Measurements from ENCODE around the gene RAPGEF6. TPM values are rescaled to one million over a fixed set of nuclear protein-coding genes. Genes with fewer than 3 reads are reported as not detected.

The RAPGEF6 gene
- total and polyA plus RNA-seq, 8 donors, result 1.4 to 43.9 (median 18.1) TPM

DNA sequence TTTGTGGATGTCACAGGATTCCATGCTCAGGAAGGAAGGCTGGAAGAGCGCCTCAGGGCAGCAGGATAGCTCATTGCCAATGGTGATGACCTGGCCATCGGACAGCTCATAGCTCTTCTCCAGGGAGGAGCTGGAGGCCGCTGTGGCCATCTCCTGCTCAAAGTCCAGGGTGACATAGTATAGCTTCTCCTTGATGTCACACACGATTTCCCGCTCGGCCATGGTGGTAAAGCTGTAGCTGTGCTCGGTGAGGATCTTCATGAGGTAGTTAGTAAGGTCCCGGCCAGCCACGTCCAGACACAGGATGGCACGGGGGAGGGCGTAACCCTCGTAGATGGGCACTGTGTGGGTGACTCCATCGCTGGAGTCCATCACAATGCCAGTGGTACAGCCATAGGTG is 24.3 kb upstream of the RAPGEF6 start:
- 97 to 100% (median 97%) methylated on average over 5 to 13 of the region's 13 CpGs for WGBS, 5 donors
- Histone ChIP-seq H3K4me1 (peaks cover 0 to 16% (median 4%) of the 10 kb centered on the region in 4 donors), H3K27ac (no peak overlapping the region), H3K4me3 (no peak overlapping the region), H3K9me3 (peaks cover 0 to 26% (median 12%) of the 10 kb centered on the region in 4 donors), H3K27me3 (no peaks in the 10 kb centered on the region), H3K36me3 (peaks cover 31 to 71% (median 57%) of the 10 kb centered on the region in 4 donors)
- DNase-seq, result no peak
- intact Hi-C loops (cut with DNase I; ENCODE audit: low total_unique reads), result no loop called here
- no peak for TF ChIP-seq POLR2A (IDR thresholded peaks at IDR 0.05)
- TF ChIP-seq, protein P1, sequence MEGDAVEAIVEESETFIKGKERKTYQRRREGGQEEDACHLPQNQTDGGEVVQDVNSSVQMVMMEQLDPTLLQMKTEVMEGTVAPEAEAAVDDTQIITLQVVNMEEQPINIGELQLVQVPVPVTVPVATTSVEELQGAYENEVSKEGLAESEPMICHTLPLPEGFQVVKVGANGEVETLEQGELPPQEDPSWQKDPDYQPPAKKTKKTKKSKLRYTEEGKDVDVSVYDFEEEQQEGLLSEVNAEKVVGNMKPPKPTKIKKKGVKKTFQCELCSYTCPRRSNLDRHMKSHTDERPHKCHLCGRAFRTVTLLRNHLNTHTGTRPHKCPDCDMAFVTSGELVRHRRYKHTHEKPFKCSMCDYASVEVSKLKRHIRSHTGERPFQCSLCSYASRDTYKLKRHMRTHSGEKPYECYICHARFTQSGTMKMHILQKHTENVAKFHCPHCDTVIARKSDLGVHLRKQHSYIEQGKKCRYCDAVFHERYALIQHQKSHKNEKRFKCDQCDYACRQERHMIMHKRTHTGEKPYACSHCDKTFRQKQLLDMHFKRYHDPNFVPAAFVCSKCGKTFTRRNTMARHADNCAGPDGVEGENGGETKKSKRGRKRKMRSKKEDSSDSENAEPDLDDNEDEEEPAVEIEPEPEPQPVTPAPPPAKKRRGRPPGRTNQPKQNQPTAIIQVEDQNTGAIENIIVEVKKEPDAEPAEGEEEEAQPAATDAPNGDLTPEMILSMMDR (IDR thresholded peaks at IDR 0.05), result no peak
- no peak for TF ChIP-seq EP300 (IDR thresholded peaks at IDR 0.05)
- TF ChIP-seq POLR2AphosphoS5 (IDR thresholded peaks at IDR 0.05), result no peak

DNA sequence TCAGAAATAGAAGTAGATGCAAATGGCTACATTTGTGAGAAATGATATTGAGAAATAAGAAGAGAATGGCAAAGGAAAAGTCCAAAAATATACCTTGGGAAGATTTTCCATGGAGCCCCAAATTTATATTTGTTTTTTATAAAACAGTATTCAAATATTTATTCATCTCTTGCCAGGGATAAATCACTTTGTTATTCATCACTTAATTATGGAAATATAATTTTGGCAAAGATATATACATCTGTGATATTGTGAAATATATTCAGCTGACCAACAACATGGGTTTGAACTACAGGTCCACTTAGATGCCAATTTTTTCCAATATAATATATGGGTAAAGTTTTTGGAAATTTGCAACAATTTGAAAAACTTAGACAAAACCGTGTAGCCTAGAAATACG is 19.7 kb upstream of the RAPGEF6 start:
- H3K9me3 ChIP-seq, result peaks cover 0 to 8% (median under 1%) of the 10 kb centered on the region in 4 donors
- intact Hi-C loops (cut with DNase I; ENCODE audit: low total_unique reads), result no loop called here
- TF ChIP-seq, protein P1 (IDR thresholded peaks at IDR 0.05), result no peak
- TF ChIP-seq EP300 (IDR thresholded peaks at IDR 0.05), result no peak
- TF ChIP-seq POLR2AphosphoS5 (IDR thresholded peaks at IDR 0.05), result no peak
- TF ChIP-seq POLR2A (IDR thresholded peaks at IDR 0.05), result no peak

DNA sequence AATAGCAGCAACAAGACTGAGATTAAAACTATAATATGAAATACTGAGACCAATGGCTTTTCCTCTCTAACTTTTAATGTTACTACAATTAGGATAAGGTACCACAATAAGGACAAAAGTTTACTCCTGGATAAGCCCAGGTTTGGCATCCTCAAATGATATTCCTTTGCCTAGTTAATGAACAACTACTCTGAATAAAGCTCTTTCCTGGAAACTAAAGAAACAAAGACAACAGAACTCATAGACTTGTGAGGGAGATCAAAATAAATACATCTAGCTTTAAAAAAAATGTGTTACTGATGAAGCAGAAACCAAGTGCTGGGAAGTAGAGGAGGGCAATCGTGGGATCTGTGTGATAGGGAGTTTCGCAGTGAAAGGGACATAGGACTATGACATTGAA is 19.3 kb upstream of the RAPGEF6 start:
- TF ChIP-seq, protein P1 (IDR thresholded peaks at IDR 0.05), result no peak
- TF ChIP-seq POLR2AphosphoS5 (IDR thresholded peaks at IDR 0.05) (no peak), POLR2A (IDR thresholded peaks at IDR 0.05) (no peak), EP300 (IDR thresholded peaks at IDR 0.05) (no peak)
- H3K27ac ChIP-seq, result no peak overlapping the region
- 78 to 90% (median 87%) methylated on average over 2 of the region's 2 CpGs for WGBS, 5 donors

More for the DNA sequence above, 19.7 kb upstream of the RAPGEF6 start:
- H3K36me3 ChIP-seq, result peaks cover 19 to 68% (median 57%) of the 10 kb centered on the region in 4 donors
- DNase-seq, result no peak
- peak overlapping the region in 1 of 5 donors; percentile 48 for H3K27ac ChIP-seq
- no peaks in the 10 kb centered on the region for H3K27me3 ChIP-seq
- WGBS, 5 donors, result 88 to 97% (median 95%) methylated on average over 2 of the region's 2 CpGs
- H3K4me3 ChIP-seq, result no peak overlapping the region
- H3K4me1 ChIP-seq, result peaks cover 0 to 20% (median 4%) of the 10 kb centered on the region in 4 donors

DNA sequence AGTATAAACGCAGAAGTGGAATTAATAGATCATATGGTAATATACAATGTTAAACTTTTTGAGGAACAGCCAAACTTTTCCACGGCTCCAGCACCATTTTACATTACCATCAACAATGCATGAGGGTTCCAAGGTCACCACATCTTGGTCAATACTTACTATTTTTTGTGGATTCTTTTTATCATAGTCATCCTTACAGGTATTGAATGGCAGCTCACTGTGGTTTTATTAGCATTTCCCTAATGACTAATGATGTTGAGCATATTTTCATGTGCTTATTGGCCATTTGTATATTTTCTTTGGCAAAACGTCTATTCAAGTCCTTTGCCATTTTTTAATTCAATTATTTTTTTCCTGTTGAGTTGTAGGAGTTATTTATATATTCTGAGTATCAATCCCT is 14.1 kb upstream of the RAPGEF6 start:
- TF ChIP-seq EP300 (IDR thresholded peaks at IDR 0.05) (no peak), POLR2A (IDR thresholded peaks at IDR 0.05) (no peak), POLR2AphosphoS5 (IDR thresholded peaks at IDR 0.05) (no peak)
- TF ChIP-seq, protein P1 (IDR thresholded peaks at IDR 0.05), result no peak
- H3K27ac ChIP-seq, result no peak overlapping the region
- intact Hi-C loops (cut with DNase I; ENCODE audit: low total_unique reads), result no loop called here
- H3K36me3 ChIP-seq, result peaks cover 20 to 94% (median 77%) of the 10 kb centered on the region in 4 donors
- no peaks in the 10 kb centered on the region for H3K27me3 ChIP-seq
- no peak overlapping the region for H3K4me3 ChIP-seq
- 71 to 85% (median 82%) methylated on average over 3 of the region's 3 CpGs for WGBS, 5 donors
- no peaks in the 10 kb centered on the region for H3K9me3 ChIP-seq
- H3K4me1 ChIP-seq, result peaks cover 0 to 3% (median 0%) of the 10 kb centered on the region in 4 donors
- DNase-seq, result no peak

More for the DNA sequence above, 19.3 kb upstream of the RAPGEF6 start:
- Histone ChIP-seq H3K36me3 (peaks cover 14 to 66% (median 57%) of the 10 kb centered on the region in 4 donors), H3K9me3 (peaks cover 0 to 4% (median 0%) of the 10 kb centered on the region in 4 donors), H3K4me3 (no peak overlapping the region), H3K4me1 (peaks cover 0 to 20% (median 4%) of the 10 kb centered on the region in 4 donors), H3K27me3 (no peaks in the 10 kb centered on the region)
- intact Hi-C loops (cut with DNase I; ENCODE audit: low total_unique reads), result no loop called here
- no peak for DNase-seq
